HG03558 (cell line): Measurements from ENCODE around the gene WNT5A.
"Not testable (repeated sequence)": the region's sequence is repeated elsewhere in the genome, so short reads cannot be mapped to it uniquely, and the experiment has no call there.

ENCODE experiments used
- ATAC-seq: cut with Tn5 transposase; IDR thresholded peaks from one replicate; pipeline ENCODE4 v1.9.1; 2021; ENCODE audit warnings: moderate number of reproducible peaks; ENCODE audit not compliant: unreplicated experiment; ENCODE audit errors: extremely low read depth

The WNT5A gene

GRCh38 chr3:55508335-55508734, 21.2 kb upstream of the WNT5A start:
- ATAC-seq, result no peak

- no peak for ATAC-seq
Measured at GRCh38 chr3:55507808-55508207, 20.7 kb upstream of the WNT5A start.

- no peak for ATAC-seq
Measured at GRCh38 chr3:55505776-55506175, 18.7 kb upstream of the WNT5A start.

GRCh38 chr3:55505102-55505501, 18.0 kb upstream of the WNT5A start:
- not testable (repeated sequence) for ATAC-seq

GRCh38 chr3:55501905-55502304, 14.8 kb upstream of the WNT5A start:
- no peak for ATAC-seq

GRCh38 chr3:55500555-55501330, 13.6 kb upstream of the WNT5A start:
- no peak for ATAC-seq

GRCh38 chr3:55498520-55498919, 11.4 kb upstream of the WNT5A start:
- ATAC-seq, result no peak

GRCh38 chr3:55497250-55497649, 10.1 kb upstream of the WNT5A start:
- ATAC-seq, result no peak

GRCh38 chr3:55494976-55495375, 7.9 kb upstream of the WNT5A start:
- ATAC-seq, result no peak

- no peak for ATAC-seq
Measured at GRCh38 chr3:55492976-55493375, 5.9 kb upstream of the WNT5A start.

- ATAC-seq, result no peak
Measured at GRCh38 chr3:55491296-55491816, 4.2 kb upstream of the WNT5A start.

GRCh38 chr3:55490276-55490913, 3.3 kb upstream of the WNT5A start:
- ATAC-seq, result no peak

- no peak for ATAC-seq
Measured at GRCh38 chr3:55489798-55490132, 2.7 kb upstream of the WNT5A start.

GRCh38 chr3:55488398-55489055, 1.4 kb upstream of the WNT5A start:
- no peak for ATAC-seq

- ATAC-seq, result no peak
Measured at GRCh38 chr3:55487381-55488241, 505 bp upstream of the WNT5A start.

- no peak for ATAC-seq
Measured at GRCh38 chr3:55486101-55486856, 827 bp downstream of the WNT5A start.

- peak; percentile 66 for ATAC-seq
Measured at GRCh38 chr3:55484801-55485791, 2.0 kb downstream of the WNT5A start.

GRCh38 chr3:55484191-55484689, 2.9 kb downstream of the WNT5A start:
- ATAC-seq, result no peak
